SK-N-SH (cell line): ENCODE data around the gene BAHCC1. TPM values are rescaled to one million over a fixed set of nuclear protein-coding genes. Genes with fewer than 3 reads are reported as not detected.

Experiments
- CTCF ChIA-PET: fragments of 300-600, 350-600 bp; formaldehyde crosslinking; extraction: SDS; loops from one replicate; lab custom pipeline; 2021; lab: Yijun Ruan, JAX
- POLR2A ChIA-PET: fragments of 350-600 bp; sonication (Branson Sonifier 250); formaldehyde crosslinking; extraction: SDS; loops from one replicate; lab custom pipeline; 2020; ENCODE audit warnings: antibody characterized with exemption, inconsistent platforms; lab: Yijun Ruan, JAX
- DNase-seq: peaks from one replicate; pipeline ENCODE4 v3.0.0; 2012
- H2AFZ ChIP-seq: fragments of 200-600 bp; sonication (generic); 2 replicates; pipeline ENCODE4 v1.8.1; 2016; ENCODE audit warnings: antibody characterized with exemption, mild to moderate bottlenecking, low read depth
- H3F3A ChIP-seq: fragments of 200-600 bp; sonication (generic); replicated peaks from 2 replicates; pipeline ENCODE3; 2016; ENCODE audit warnings: antibody characterized with exemption, mild to moderate bottlenecking; ENCODE audit not compliant: insufficient read depth
- H3K27ac ChIP-seq, 2 experiments: fragments of 200-500 bp in 1 of 2; fragments of 200-600 bp in 1 of 2; sonication (Bioruptor generic) in 1 of 2; sonication (generic), shearing (Covaris generic) in 1 of 2; 2 replicates each; pipeline versions ENCODE4 v1.5.1 to v1.6.1; 2014 to 2016; ENCODE audit warnings: low read depth in 2 of 2, inconsistent platforms in 1 of 2, low read length in 1 of 2, mild to moderate bottlenecking in 1 of 2, mixed read lengths in 1 of 2
- H3K27me3 ChIP-seq: fragments of 200-600 bp; sonication (generic), shearing (Covaris generic); 2 replicates; pipeline ENCODE4 v1.6.1; 2016; ENCODE audit warnings: mixed run types; ENCODE audit not compliant: insufficient read depth
- H3K36me3 ChIP-seq, 2 experiments: fragments of 200-500 bp in 1 of 2; fragments of 200-600 bp in 1 of 2; sonication (Bioruptor generic) in 1 of 2; sonication (generic) in 1 of 2; replicated peaks in 1 of 2; 2 replicates each; pipeline versions ENCODE3 to v1.5.1; 2014 to 2016; ENCODE audit warnings: low read length in 1 of 2, mild to moderate bottlenecking in 1 of 2; ENCODE audit not compliant: insufficient read depth in 2 of 2, control insufficient read depth in 1 of 2
- H3K4me1 ChIP-seq, 2 experiments: fragments of 200-500 bp in 1 of 2; fragments of 200-600 bp in 1 of 2; sonication (Bioruptor generic) in 1 of 2; sonication (generic), shearing (Covaris generic) in 1 of 2; 2 replicates each; pipeline versions ENCODE4 v1.5.1 to v1.6.1; 2014 to 2016; ENCODE audit warnings: low read depth in 1 of 2, low read length in 1 of 2, mixed run types in 1 of 2; ENCODE audit not compliant: insufficient read depth in 2 of 2, control insufficient read depth in 1 of 2
- H3K4me2 ChIP-seq: fragments of 200-600 bp; sonication (generic), shearing (Covaris generic); 2 replicates; pipeline ENCODE4 v1.6.1; 2017; ENCODE audit warnings: mixed run types
- H3K4me3 ChIP-seq, 2 experiments: fragments of 200-500 bp in 1 of 2; fragments of 200-600 bp in 1 of 2; sonication (Bioruptor generic) in 1 of 2; sonication (generic), shearing (Covaris generic) in 1 of 2; 2 replicates each; pipeline versions ENCODE4 v1.5.1 to v1.8.1; 2014 to 2016; ENCODE audit warnings: low read depth in 2 of 2, inconsistent platforms in 1 of 2, low read length in 1 of 2, mild to moderate bottlenecking in 1 of 2, mixed read lengths in 1 of 2, moderate library complexity in 1 of 2
- H3K79me2 ChIP-seq: fragments of 200-600 bp; sonication (generic); 2 replicates; pipeline ENCODE4 v1.8.1; 2017; ENCODE audit warnings: mild to moderate bottlenecking; ENCODE audit not compliant: insufficient read depth
- H3K9ac ChIP-seq: fragments of 200-600 bp; sonication (generic); 2 replicates; pipeline ENCODE4 v1.6.1; 2017; ENCODE audit warnings: mixed run types
- H3K9me2 ChIP-seq: fragments of 200-600 bp; sonication (generic); 2 replicates; pipeline ENCODE4 v1.6.1; 2017; ENCODE audit warnings: mixed run types
- H3K9me3 ChIP-seq: fragments of 200-600 bp; sonication (generic); 2 replicates; pipeline ENCODE4 v1.6.1; 2017; ENCODE audit warnings: mixed run types, mild to moderate bottlenecking, moderate library complexity
- H4K20me1 ChIP-seq: fragments of 200-600 bp; sonication (generic); 2 replicates; pipeline ENCODE4 v1.6.1; 2017; ENCODE audit warnings: mild to moderate bottlenecking, mixed run types; ENCODE audit not compliant: insufficient read depth
- CHD2 ChIP-seq: fragments of 150-350 bp; IDR thresholded peaks from 2 replicates; pipeline ENCODE4 v1.6.1; 2018; ENCODE audit warnings: low read length; ENCODE audit not compliant: partially characterized antibody
- EP300 ChIP-seq, 2 experiments: IDR thresholded peaks; 2 replicates each; pipeline versions ENCODE4 v1.4.0 to v1.6.1; 2012; ENCODE audit warnings: borderline replicate concordance in 1 of 2, low read depth in 1 of 2, low read length in 1 of 2
- FOXJ3 ChIP-seq: sonication (generic); formaldehyde crosslinking; IDR thresholded peaks from 2 replicates; pipeline ENCODE4 v1.5.1; 2020; ENCODE audit warnings: mild to moderate bottlenecking, missing genetic modification reagents
- GABPA ChIP-seq: IDR thresholded peaks from 2 replicates; pipeline ENCODE4 v1.4.0; 2012; ENCODE audit warnings: low read depth, mild to moderate bottlenecking
- GATA2 ChIP-seq: sonication (generic); formaldehyde crosslinking; IDR thresholded peaks from 2 replicates; pipeline ENCODE4 v1.5.0; 2020; ENCODE audit warnings: mild to moderate bottlenecking, missing genetic modification reagents
- MEF2A ChIP-seq: IDR thresholded peaks from 2 replicates; pipeline ENCODE4 v1.4.0; 2012; ENCODE audit warnings: low read depth, borderline replicate concordance
- NFIC ChIP-seq: IDR thresholded peaks from 2 replicates; pipeline ENCODE4 v1.4.0; 2012; ENCODE audit warnings: borderline replicate concordance
- POLR2AphosphoS5 ChIP-seq: IDR thresholded peaks from 2 replicates; pipeline ENCODE4 v1.6.1; 2012; ENCODE audit warnings: low read depth, low read length
- RAD21 ChIP-seq: IDR thresholded peaks from 2 replicates; pipeline ENCODE4 v1.6.1; 2012; ENCODE audit warnings: mild to moderate bottlenecking, low read length
- RCOR1 ChIP-seq: fragments of 150-350 bp; IDR thresholded peaks from 2 replicates; pipeline ENCODE4 v1.6.1; 2017; ENCODE audit warnings: antibody characterized with exemption, low read length
- RFX5 ChIP-seq: IDR thresholded peaks from 2 replicates; pipeline ENCODE4 v1.6.1; 2012; ENCODE audit warnings: mild to moderate bottlenecking, improper control_type of control experiment, low read length
- RXRA ChIP-seq: IDR thresholded peaks from 2 replicates; pipeline ENCODE4 v1.4.0; 2012; ENCODE audit warnings: low read depth, mild to moderate bottlenecking, borderline replicate concordance
- SMC3 ChIP-seq: IDR thresholded peaks from 2 replicates; pipeline ENCODE4 v1.6.1; 2012; ENCODE audit warnings: low read depth, low read length, improper control_type of control experiment
- TCF12 ChIP-seq: IDR thresholded peaks from 2 replicates; pipeline ENCODE4 v1.4.0; 2012
- WGBS: methylation state at CpG from one replicate; pipeline ENCODE4 v1.1.6; 2017; ENCODE audit warnings: low lambda C conversion rate; 5-methylcytosine and 5-hydroxymethylcytosine counted together
- polyA plus RNA-seq, 3 experiments: library from polyadenylated mRNA; depleted of rRNA; stranded (reverse); fragments of >200 nt; gene quantifications; 2 replicates each; pipeline ENCODE4 v1.2.3, GENCODE V29; 2012
- TF ChIP-seq, protein P1 (sequence below): IDR thresholded peaks from 2 replicates; pipeline ENCODE4 v1.4.0; 2012; ENCODE audit warnings: low read depth, borderline replicate concordance
- TF ChIP-seq, protein P2 (sequence below): fragments of 200-600 bp; sonication (generic); IDR thresholded peaks from 2 replicates; pipeline ENCODE4 v1.6.1; 2017; ENCODE audit warnings: antibody characterized with exemption, mild to moderate bottlenecking, moderate library complexity
- TF ChIP-seq, protein P3 (sequence below): fragments of 150-350 bp; IDR thresholded peaks from 2 replicates; pipeline ENCODE4 v1.6.1; 2017; ENCODE audit warnings: antibody characterized with exemption, low read length, low read depth, borderline replicate concordance
- TF ChIP-seq, protein P4 (sequence below): IDR thresholded peaks from 2 replicates; pipeline ENCODE4 v1.4.0; 2012; ENCODE audit warnings: low read depth, borderline replicate concordance

The BAHCC1 gene
- polyA plus RNA-seq, 1 of the 3 experiments (the other 2 are of a cell fraction) = 6.4 TPM

DNA sequence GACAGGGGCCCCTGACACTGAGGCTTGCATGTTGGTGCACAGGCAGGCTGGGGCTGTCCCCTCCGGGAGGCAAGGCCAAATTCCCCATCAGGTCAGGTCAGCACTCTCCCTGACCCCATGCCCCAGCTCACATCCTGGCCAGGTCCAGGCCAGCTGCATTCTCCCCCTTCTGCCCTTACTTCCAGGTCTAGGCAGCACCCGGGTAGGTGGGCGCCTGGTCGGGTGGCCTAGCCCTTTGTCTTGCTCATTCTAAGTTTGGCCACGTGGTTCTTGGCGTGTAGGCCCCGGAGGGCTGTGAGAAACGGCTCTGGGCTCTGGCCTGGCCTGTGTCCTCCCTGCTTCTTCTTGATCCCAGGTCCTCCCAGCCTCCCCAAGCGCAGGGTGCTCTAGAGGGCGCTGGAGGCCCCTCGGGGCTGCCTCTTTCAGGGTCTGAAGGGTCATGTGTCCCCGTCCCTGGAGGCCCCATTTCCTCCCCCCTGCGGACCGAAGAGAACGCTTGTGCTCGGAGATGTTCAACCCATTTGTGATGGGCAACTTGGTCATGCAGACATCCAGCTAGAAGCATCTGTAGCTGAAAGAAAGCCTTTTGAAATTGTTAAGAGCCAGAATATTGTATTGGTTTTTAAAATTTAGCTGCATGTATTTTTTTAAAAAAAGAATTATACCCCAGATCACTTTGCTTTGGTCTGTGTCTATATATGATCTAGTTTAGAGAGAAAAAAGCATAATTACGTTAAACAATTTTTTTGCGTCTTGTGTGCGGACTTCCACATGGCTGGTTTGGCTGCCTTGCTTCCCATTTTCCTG lies 6.7 kb downstream of the BAHCC1 start:
- H3K9ac ChIP-seq = no peak overlapping the region
- CTCF ChIA-PET = interaction anchor here (0.6 to 6.4 kb wide), 26 partner anchors 9 to 149 kb away, joined by 3 to 41 read pairs (median 4); no protein-coding TSS in a partner anchor
- POLR2A ChIA-PET = no interaction called here
- H2AFZ ChIP-seq = no peak overlapping the region
- H3K36me3 ChIP-seq = no peaks in the 10 kb centered on the region
- no peak overlapping the region for H3K4me3 ChIP-seq
- H3K27ac ChIP-seq = no peak overlapping the region; a peak in 1 of 4 replicates
- H3K79me2 ChIP-seq = peaks cover 69% of the 10 kb centered on the region
- no peaks in the 10 kb centered on the region for H3K9me2 ChIP-seq
- H3K4me1 ChIP-seq = peaks cover 56 to 73% of the 10 kb centered on the region in 2 experiments
- H4K20me1 ChIP-seq = no peaks in the 10 kb centered on the region; the same call in 1 of the 2 replicates
- H3F3A ChIP-seq = peaks cover 35% of the 10 kb centered on the region
- TF ChIP-seq EP300 (IDR thresholded peaks at IDR 0.05; ENCODE audit: borderline replicate concordance in 1 of 2, low read depth in 1 of 2, low read length in 1 of 2) = no peak
- no peak for TF ChIP-seq FOXJ3 (CRISPR knock-in tag)
- TF ChIP-seq RAD21 = peak; percentile 47
- TF ChIP-seq, protein P1, sequence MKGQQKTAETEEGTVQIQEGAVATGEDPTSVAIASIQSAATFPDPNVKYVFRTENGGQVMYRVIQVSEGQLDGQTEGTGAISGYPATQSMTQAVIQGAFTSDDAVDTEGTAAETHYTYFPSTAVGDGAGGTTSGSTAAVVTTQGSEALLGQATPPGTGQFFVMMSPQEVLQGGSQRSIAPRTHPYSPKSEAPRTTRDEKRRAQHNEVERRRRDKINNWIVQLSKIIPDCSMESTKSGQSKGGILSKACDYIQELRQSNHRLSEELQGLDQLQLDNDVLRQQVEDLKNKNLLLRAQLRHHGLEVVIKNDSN = peak; percentile 49; the same call in 1 of the 2 replicates
- TF ChIP-seq, protein P2, sequence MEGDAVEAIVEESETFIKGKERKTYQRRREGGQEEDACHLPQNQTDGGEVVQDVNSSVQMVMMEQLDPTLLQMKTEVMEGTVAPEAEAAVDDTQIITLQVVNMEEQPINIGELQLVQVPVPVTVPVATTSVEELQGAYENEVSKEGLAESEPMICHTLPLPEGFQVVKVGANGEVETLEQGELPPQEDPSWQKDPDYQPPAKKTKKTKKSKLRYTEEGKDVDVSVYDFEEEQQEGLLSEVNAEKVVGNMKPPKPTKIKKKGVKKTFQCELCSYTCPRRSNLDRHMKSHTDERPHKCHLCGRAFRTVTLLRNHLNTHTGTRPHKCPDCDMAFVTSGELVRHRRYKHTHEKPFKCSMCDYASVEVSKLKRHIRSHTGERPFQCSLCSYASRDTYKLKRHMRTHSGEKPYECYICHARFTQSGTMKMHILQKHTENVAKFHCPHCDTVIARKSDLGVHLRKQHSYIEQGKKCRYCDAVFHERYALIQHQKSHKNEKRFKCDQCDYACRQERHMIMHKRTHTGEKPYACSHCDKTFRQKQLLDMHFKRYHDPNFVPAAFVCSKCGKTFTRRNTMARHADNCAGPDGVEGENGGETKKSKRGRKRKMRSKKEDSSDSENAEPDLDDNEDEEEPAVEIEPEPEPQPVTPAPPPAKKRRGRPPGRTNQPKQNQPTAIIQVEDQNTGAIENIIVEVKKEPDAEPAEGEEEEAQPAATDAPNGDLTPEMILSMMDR = peak; percentile 63
- TF ChIP-seq, protein P3, sequence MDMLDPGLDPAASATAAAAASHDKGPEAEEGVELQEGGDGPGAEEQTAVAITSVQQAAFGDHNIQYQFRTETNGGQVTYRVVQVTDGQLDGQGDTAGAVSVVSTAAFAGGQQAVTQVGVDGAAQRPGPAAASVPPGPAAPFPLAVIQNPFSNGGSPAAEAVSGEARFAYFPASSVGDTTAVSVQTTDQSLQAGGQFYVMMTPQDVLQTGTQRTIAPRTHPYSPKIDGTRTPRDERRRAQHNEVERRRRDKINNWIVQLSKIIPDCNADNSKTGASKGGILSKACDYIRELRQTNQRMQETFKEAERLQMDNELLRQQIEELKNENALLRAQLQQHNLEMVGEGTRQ = no peak
- no peak for TF ChIP-seq MEF2A
- peak; percentile 31; the same call in 1 of the 2 replicates for TF ChIP-seq SMC3
- TF ChIP-seq NFIC = no peak
- no peaks in the 10 kb centered on the region for H3K27me3 ChIP-seq
- 0 out of 2 replicates have a peak overlapping the region, but pooled peaks have one; percentile 69 for H3K4me2 ChIP-seq
- WGBS = 77% methylated on average over 18 of the region's 19 CpGs
- DNase-seq = peak; percentile 81
- H3K9me3 ChIP-seq = no peaks in the 10 kb centered on the region

DNA sequence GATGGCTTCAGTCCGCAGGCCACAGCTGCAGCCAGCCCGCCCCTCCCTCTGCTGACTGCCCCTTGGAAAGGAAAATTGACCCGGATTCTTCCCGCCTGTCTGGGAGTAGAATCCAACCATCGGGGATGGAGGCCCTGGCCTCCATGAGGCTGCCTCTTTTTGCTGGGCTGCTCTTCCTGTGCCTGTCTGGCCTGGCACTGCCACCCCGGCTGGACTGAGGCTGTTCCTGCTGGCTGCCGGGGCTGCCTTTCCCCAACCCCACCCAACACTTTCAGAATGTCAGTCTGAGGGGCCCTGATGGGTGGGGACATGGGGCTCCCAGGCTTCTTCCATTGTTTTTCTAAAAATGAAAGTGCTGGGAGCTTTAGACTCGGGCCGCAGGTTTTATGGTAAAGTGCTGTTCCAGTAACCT lies 7.3 kb downstream of the BAHCC1 start:
- peaks cover 56 to 73% of the 10 kb centered on the region in 2 experiments for H3K4me1 ChIP-seq
- H3K9me2 ChIP-seq = no peaks in the 10 kb centered on the region
- no peak for DNase-seq
- peaks cover 33% of the 10 kb centered on the region for H3F3A ChIP-seq
- ChIA-PET POLR2A (no interaction called here), CTCF (interaction anchor here (0.9 to 6.4 kb wide), 20 partner anchors 9 to 150 kb away, joined by 3 to 41 read pairs (median 4); no protein-coding TSS in a partner anchor)
- H3K9ac ChIP-seq = 0 out of 2 replicates have a peak overlapping the region, but pooled peaks have one; percentile 9
- H3K27me3 ChIP-seq = no peaks in the 10 kb centered on the region
- peak overlapping the region; percentile 69; the same call in 1 of the 2 replicates for H3K4me2 ChIP-seq
- peaks cover 3% of the 10 kb centered on the region for H4K20me1 ChIP-seq
- WGBS = 85% methylated on average over 9 of the region's 9 CpGs
- H3K36me3 ChIP-seq = no peaks in the 10 kb centered on the region
- peaks cover 62% of the 10 kb centered on the region for H3K79me2 ChIP-seq
- H2AFZ ChIP-seq = no peak overlapping the region
- H3K27ac ChIP-seq = 0 out of 4 replicates have a peak overlapping the region, but pooled peaks of 1 of the 2 experiments have one; percentile 9
- no peak overlapping the region for H3K4me3 ChIP-seq
- no peaks in the 10 kb centered on the region for H3K9me3 ChIP-seq
- TF ChIP-seq TCF12 (no peak), SMC3 (no peak), NFIC (no peak), MEF2A (no peak), RFX5 (no peak), GATA2 (CRISPR knock-in tag) (no peak), RCOR1 (no peak), RXRA (no peak), POLR2AphosphoS5 (no peak), EP300 (IDR thresholded peaks at IDR 0.05; ENCODE audit: borderline replicate concordance in 1 of 2, low read depth in 1 of 2, low read length in 1 of 2) (no peak), RAD21 (no peak), GABPA (no peak), CHD2 (no peak)
- TF ChIP-seq, protein P1 = no peak
- TF ChIP-seq, protein P4, sequence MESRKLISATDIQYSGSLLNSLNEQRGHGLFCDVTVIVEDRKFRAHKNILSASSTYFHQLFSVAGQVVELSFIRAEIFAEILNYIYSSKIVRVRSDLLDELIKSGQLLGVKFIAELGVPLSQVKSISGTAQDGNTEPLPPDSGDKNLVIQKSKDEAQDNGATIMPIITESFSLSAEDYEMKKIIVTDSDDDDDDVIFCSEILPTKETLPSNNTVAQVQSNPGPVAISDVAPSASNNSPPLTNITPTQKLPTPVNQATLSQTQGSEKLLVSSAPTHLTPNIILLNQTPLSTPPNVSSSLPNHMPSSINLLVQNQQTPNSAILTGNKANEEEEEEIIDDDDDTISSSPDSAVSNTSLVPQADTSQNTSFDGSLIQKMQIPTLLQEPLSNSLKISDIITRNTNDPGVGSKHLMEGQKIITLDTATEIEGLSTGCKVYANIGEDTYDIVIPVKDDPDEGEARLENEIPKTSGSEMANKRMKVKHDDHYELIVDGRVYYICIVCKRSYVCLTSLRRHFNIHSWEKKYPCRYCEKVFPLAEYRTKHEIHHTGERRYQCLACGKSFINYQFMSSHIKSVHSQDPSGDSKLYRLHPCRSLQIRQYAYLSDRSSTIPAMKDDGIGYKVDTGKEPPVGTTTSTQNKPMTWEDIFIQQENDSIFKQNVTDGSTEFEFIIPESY = no peak
